KBM-7 (cell line): ENCODE data around the gene ITK.
"Not testable (repeated sequence)": the region's sequence is repeated elsewhere in the genome, so short reads cannot be mapped to it uniquely, and the experiment has no call there.

Source experiments
- DNase-seq: peaks from one replicate; pipeline ENCODE4 v3.0.0-alpha.2; 2015
- in situ Hi-C: fragments of 300-500 bp; cut with MboI; formaldehyde crosslinking; loops from 2 replicates; pipeline ENCODE4 v1.14.3; 2020; ENCODE audit warnings: low sequenced_read_pairs, low pct_unique_long_range_greater_than_20kb, mixed read lengths

The ITK gene

GRCh38 chr5:157225469-157226422 lies 45.1 kb downstream of the ITK start:
- in situ Hi-C loops = no loop called here

GRCh38 chr5:157230610-157231009 lies 50.0 kb downstream of the ITK start:
- no peak for DNase-seq
- in situ Hi-C loops = no loop called here

More at GRCh38 chr5:157225469-157226422, 45.1 kb downstream of the ITK start:
- no peak for DNase-seq

GRCh38 chr5:157232706-157233105 lies 52.1 kb downstream of the ITK start:
- DNase-seq = no peak
- in situ Hi-C loops = no loop called here

GRCh38 chr5:157233515-157233914 lies 52.9 kb downstream of the ITK start:
- DNase-seq = no peak
- in situ Hi-C loops = no loop called here

- in situ Hi-C loops = no loop called here
- no peak for DNase-seq
These were observed 55.8 kb downstream of the ITK start for GRCh38 chr5:157236423-157236822.

GRCh38 chr5:157241483-157241882 lies 60.8 kb downstream of the ITK start:
- in situ Hi-C loops = no loop called here
- no peak for DNase-seq

- in situ Hi-C loops, DNase-seq: not testable (repeated sequence)
These were observed 64.1 kb downstream of the ITK start for GRCh38 chr5:157244704-157245103.

- in situ Hi-C loops = no loop called here
- DNase-seq = no peak
These were observed 64.8 kb downstream of the ITK start for GRCh38 chr5:157245476-157245875.

- DNase-seq = no peak
- in situ Hi-C loops = no loop called here
These were observed 65.2 kb downstream of the ITK start for GRCh38 chr5:157245886-157246285.

- DNase-seq = no peak
- in situ Hi-C loops = no loop called here
These were observed 66.6 kb downstream of the ITK start for GRCh38 chr5:157247267-157247666.

- in situ Hi-C loops = no loop called here
- no peak for DNase-seq
These were observed 68.3 kb downstream of the ITK start for GRCh38 chr5:157248821-157249470.

GRCh38 chr5:157252711-157253465 lies 72.2 kb downstream of the ITK start:
- DNase-seq = peak; percentile 59
- in situ Hi-C loops = no loop called here

- in situ Hi-C loops = no loop called here
- DNase-seq = peak; percentile 67
These were observed 72.9 kb downstream of the ITK start for GRCh38 chr5:157253547-157253946.

- in situ Hi-C loops = no loop called here
- DNase-seq = no peak
These were observed 77.8 kb downstream of the ITK start for GRCh38 chr5:157258450-157258849.

GRCh38 chr5:157259699-157260098 lies 79.1 kb downstream of the ITK start:
- DNase-seq = no peak
- in situ Hi-C loops = no loop called here

- DNase-seq = no peak
- in situ Hi-C loops = no loop called here
These were observed 83.0 kb downstream of the ITK start for GRCh38 chr5:157263496-157264090.

GRCh38 chr5:157265714-157266285 lies 85.2 kb downstream of the ITK start, which contains the start of gene CYFIP2:
TSS of gene CYFIP2 (plus strand) at chr5:157266123. CDS start at chr5:157285362, 19,239 bp downstream.
- in situ Hi-C loops = no loop called here
- DNase-seq = peak; percentile 61

GRCh38 chr5:157266286-157267007 lies 85.8 kb downstream of the ITK start:
- peak; percentile 40 for DNase-seq
- in situ Hi-C loops = no loop called here
